ENCODE results near the gene ZNF283.
A peak's percentile ranks its signal among the peaks of the same experiment; 100 is the strongest.

The ZNF283 gene

GRCh38 chr19:43806848-43807247 lies 20.3 kb upstream of the ZNF283 start:
- Histone ChIP-seq H3K79me2 (ENCODE audit: insufficient read depth, low read length) (no peaks in the 10 kb centered on the region), H3K9ac (ENCODE audit: low read length) (no peak overlapping the region), H3F3A (ENCODE audit: insufficient read depth, low read length) (no peaks in the 10 kb centered on the region), H3K27me3 (ENCODE audit: insufficient read depth, low read length) (no peaks in the 10 kb centered on the region), H3K27ac (ENCODE audit: low read depth, low read length, poor library complexity, severe bottlenecking) (no peak overlapping the region), H3K4me3 (ENCODE audit: low read depth, low read length, poor library complexity, severe bottlenecking) (no peak overlapping the region), H2AFZ (ENCODE audit: low read length) (no peak overlapping the region), H4K20me1 (ENCODE audit: insufficient read depth, low read length) (no peaks in the 10 kb centered on the region), H3K9me2 (ENCODE audit: low read depth, low read length) (no peaks in the 10 kb centered on the region), H3K9me3 (ENCODE audit: low read length) (no peaks in the 10 kb centered on the region), H3K4me2 (ENCODE audit: low read length) (no peak overlapping the region), H3K36me3 (ENCODE audit: insufficient read depth, low read length) (no peaks in the 10 kb centered on the region), H3K4me1 (ENCODE audit: insufficient read depth, low read length, severe bottlenecking) (no peaks in the 10 kb centered on the region)
- TF ChIP-seq EZH2 (IDR thresholded peaks at IDR 0.05; ENCODE audit: borderline replicate concordance, low read length), result no peak
- no peak for TF ChIP-seq CTCF (IDR thresholded peaks at IDR 0.05; ENCODE audit: low read length)

- H3K9me3 ChIP-seq (ENCODE audit: low read length), result no peaks in the 10 kb centered on the region
- H3K9me2 ChIP-seq (ENCODE audit: low read depth, low read length), result no peaks in the 10 kb centered on the region
- TF ChIP-seq EZH2 (IDR thresholded peaks at IDR 0.05; ENCODE audit: borderline replicate concordance, low read length), result no peak
- no peak for TF ChIP-seq CTCF (IDR thresholded peaks at IDR 0.05; ENCODE audit: low read length)
- no peaks in the 10 kb centered on the region for H3K27me3 ChIP-seq (ENCODE audit: insufficient read depth, low read length)
- H4K20me1 ChIP-seq (ENCODE audit: insufficient read depth, low read length), result no peaks in the 10 kb centered on the region
- H3K9ac ChIP-seq (ENCODE audit: low read length), result no peak overlapping the region
- H3K36me3 ChIP-seq (ENCODE audit: insufficient read depth, low read length), result no peaks in the 10 kb centered on the region
- no peaks in the 10 kb centered on the region for H3F3A ChIP-seq (ENCODE audit: insufficient read depth, low read length)
- H3K79me2 ChIP-seq (ENCODE audit: insufficient read depth, low read length), result no peaks in the 10 kb centered on the region
- no peaks in the 10 kb centered on the region for H3K4me1 ChIP-seq (ENCODE audit: insufficient read depth, low read length, severe bottlenecking)
- H3K27ac ChIP-seq (ENCODE audit: low read depth, low read length, poor library complexity, severe bottlenecking), result no peak overlapping the region
- H3K4me2 ChIP-seq (ENCODE audit: low read length), result no peak overlapping the region
- H3K4me3 ChIP-seq (ENCODE audit: low read depth, low read length, poor library complexity, severe bottlenecking), result no peak overlapping the region
- no peak overlapping the region for H2AFZ ChIP-seq (ENCODE audit: low read length)
These were observed 19.5 kb upstream of the ZNF283 start for GRCh38 chr19:43807651-43808050.

- Histone ChIP-seq H3K9ac (ENCODE audit: low read length) (no peak overlapping the region), H3K9me3 (ENCODE audit: low read length) (no peaks in the 10 kb centered on the region), H3K79me2 (ENCODE audit: insufficient read depth, low read length) (no peaks in the 10 kb centered on the region), H3F3A (ENCODE audit: insufficient read depth, low read length) (no peaks in the 10 kb centered on the region), H3K36me3 (ENCODE audit: insufficient read depth, low read length) (no peaks in the 10 kb centered on the region), H3K4me3 (ENCODE audit: low read depth, low read length, poor library complexity, severe bottlenecking) (no peak overlapping the region), H3K9me2 (ENCODE audit: low read depth, low read length) (no peaks in the 10 kb centered on the region), H3K4me2 (ENCODE audit: low read length) (no peak overlapping the region), H3K27ac (ENCODE audit: low read depth, low read length, poor library complexity, severe bottlenecking) (no peak overlapping the region), H4K20me1 (ENCODE audit: insufficient read depth, low read length) (no peaks in the 10 kb centered on the region), H3K4me1 (ENCODE audit: insufficient read depth, low read length, severe bottlenecking) (no peaks in the 10 kb centered on the region), H3K27me3 (ENCODE audit: insufficient read depth, low read length) (no peaks in the 10 kb centered on the region), H2AFZ (ENCODE audit: low read length) (no peak overlapping the region)
- TF ChIP-seq EZH2 (IDR thresholded peaks at IDR 0.05; ENCODE audit: borderline replicate concordance, low read length) (no peak), CTCF (IDR thresholded peaks at IDR 0.05; ENCODE audit: low read length) (peak; percentile 68)
These were observed 17.1 kb upstream of the ZNF283 start for GRCh38 chr19:43809762-43810696.
